ENCODE data around the gene OR6M1. TPM values are rescaled to one million over a fixed set of nuclear protein-coding genes. Genes with fewer than 3 reads are reported as not detected.

The OR6M1 gene
- total and polyA plus RNA-seq, 2 donors (not counting 3 experiments of a cell fraction or from before 2014, with no cell fraction given), result not detected

- ChIA-PET POLR2A (no interaction called here), CTCF (no interaction called here)
- FAIRE-seq (no peak), DNase-seq (ENCODE audit: low read depth, low spot score) (no peak)
- Histone ChIP-seq H3K27me3 (ENCODE audit: control insufficient read depth in 2 of 2, insufficient read depth in 2 of 2, low read length in 2 of 2) (no peaks in the 10 kb centered on the region), H3K79me2 (ENCODE audit: control insufficient read depth, insufficient read depth, low read length) (no peaks in the 10 kb centered on the region), H3K4me1 (ENCODE audit: control insufficient read depth, extremely low read depth, insufficient read depth, low read length) (no peaks in the 10 kb centered on the region), H3K9me1 (replicated peaks; ENCODE audit: control insufficient read depth, extremely low read depth, insufficient read depth, low read length) (no peaks in the 10 kb centered on the region), H3K9me3 (replicated peaks; ENCODE audit: control insufficient read depth, insufficient read depth, low read length) (no peaks in the 10 kb centered on the region), H3K4me3 (replicated peaks in 1 of 3; ENCODE audit: insufficient read depth in 1 of 3, low read depth in 1 of 3, low read length in 3 of 3) (no peak overlapping the region), H2AFZ (ENCODE audit: low read depth, low read length) (no peak overlapping the region), H3K4me2 (ENCODE audit: insufficient read depth, low read length) (no peak overlapping the region), H3K9ac (replicated peaks; ENCODE audit: extremely low read depth, insufficient read depth, low read length) (no peak overlapping the region), H3K27ac (ENCODE audit: insufficient read depth, low read depth, low read length) (no peak overlapping the region), H4K20me1 (replicated peaks; ENCODE audit: control insufficient read depth, extremely low read depth, insufficient read depth, low read length) (no peaks in the 10 kb centered on the region), H3K36me3 (ENCODE audit: control insufficient read depth in 2 of 2, extremely low read depth in 1 of 2, insufficient read depth in 2 of 2, low read length in 2 of 2) (no peaks in the 10 kb centered on the region)
- intact Hi-C loops (cut with micrococcal nuclease) (no loop called here), dilution Hi-C loops (cut with MboI; ENCODE audit: extremely low pct_ligation_motif_present, low sequenced_read_pairs) (no loop called here)
- no TSS peak for BruUV-seq (replicated peaks)
- TF ChIP-seq POLR2A (IDR thresholded peaks at IDR 0.05; ENCODE audit: low read depth, low read length), result no peak
- TF ChIP-seq POLR2AphosphoS5 (IDR thresholded peaks at IDR 0.05; ENCODE audit: insufficient read depth, low read depth, low read length), result no peak
- TF ChIP-seq EZH2 (IDR thresholded peaks at IDR 0.05; ENCODE audit: borderline replicate concordance, low read depth, low read length, severe bottlenecking), result no peak
- no peak for TF ChIP-seq MYC (IDR thresholded peaks at IDR 0.05; ENCODE audit: low read depth, low read length)
- TF ChIP-seq JUN (IDR thresholded peaks at IDR 0.05; ENCODE audit: borderline replicate concordance, insufficient read depth, insufficient read length, low read depth), result no peak
- no peak for TF ChIP-seq GATA2 (IDR thresholded peaks at IDR 0.05; ENCODE audit: insufficient read depth, insufficient read length, low read depth, low read length)
- TF ChIP-seq FOS (IDR thresholded peaks at IDR 0.05; ENCODE audit: borderline replicate concordance, insufficient read depth, low read length), result no peak
- TF ChIP-seq MAX (IDR thresholded peaks at IDR 0.05; ENCODE audit: insufficient read depth, insufficient read length), result no peak
- TF ChIP-seq CTCF (IDR thresholded peaks at IDR 0.05; ENCODE audit: extremely low read depth in 1 of 2, insufficient read depth in 1 of 2, low read depth in 1 of 2, low read length in 2 of 2), result no peak
Measured at GRCh38 chr11:123797541-123797940, 8.6 kb downstream of the OR6M1 start.
